ENCODE data around the gene KLHL15. TPM values are rescaled to one million over a fixed set of nuclear protein-coding genes. Genes with fewer than 3 reads are reported as not detected.
"Not testable (repeated sequence)": the region's sequence is repeated elsewhere in the genome, so short reads cannot be mapped to it uniquely, and the experiment has no call there.

KLHL15 gene
- total and polyA plus RNA-seq, 2 experiments from 2014 or later, result 3.4 to 8.2 TPM

- WGBS, 2 experiments (ENCODE audit: low coverage in 1 of 2, low lambda C conversion rate in 2 of 2, missing lambda C conversion rate in 2 of 2), result 100% methylated on average over 2 of the region's 2 CpGs
- H3K79me2 ChIP-seq (ENCODE audit: insufficient read depth), result 0 out of 2 replicates have a peak, but pooled peaks cover 3% of the 10 kb centered on the region
- no peaks in the 10 kb centered on the region for H4K20me1 ChIP-seq (ENCODE audit: insufficient read depth)
- no peak overlapping the region for H3K27ac ChIP-seq
- no peaks in the 10 kb centered on the region for H3K27me3 ChIP-seq (replicated peaks; ENCODE audit: insufficient read depth)
- H3K9me3 ChIP-seq (ENCODE audit: low read depth), result no peaks in the 10 kb centered on the region
- H3K4me3 ChIP-seq, result no peak overlapping the region
- H3K9me2 ChIP-seq (ENCODE audit: insufficient read depth), result no peaks in the 10 kb centered on the region
- H3F3A ChIP-seq (ENCODE audit: insufficient read depth), result no peaks in the 10 kb centered on the region
- H3K9ac ChIP-seq, result no peak overlapping the region
- DNase-seq, result no peak
- no peak for TF ChIP-seq EZH2 (IDR thresholded peaks at IDR 0.05; ENCODE audit: insufficient read depth, poor library complexity, severe bottlenecking)
- TF ChIP-seq EZH2phosphoT487 (IDR thresholded peaks at IDR 0.05; ENCODE audit: insufficient read depth, low read depth), result no peak
- in situ Hi-C loops (cut with MboI), result no loop called here
- H3K4me1 ChIP-seq (ENCODE audit: insufficient read depth), result no peaks in the 10 kb centered on the region
- no peak overlapping the region for H3K4me2 ChIP-seq (ENCODE audit: unreplicated experiment)
- no peak overlapping the region for H2AFZ ChIP-seq
- H3K36me3 ChIP-seq (ENCODE audit: low read depth), result 0 out of 2 replicates have a peak, but pooled peaks cover under 1% of the 10 kb centered on the region
Observed at GRCh38 chrX:23981711-23982110, 45.3 kb downstream of the KLHL15 start.

GRCh38 chrX:23981222-23981621, 45.8 kb downstream of the KLHL15 start:
- H3K36me3 ChIP-seq (ENCODE audit: low read depth), result no peaks in the 10 kb centered on the region
- H3K79me2 ChIP-seq (ENCODE audit: insufficient read depth), result 0 out of 2 replicates have a peak, but pooled peaks cover 3% of the 10 kb centered on the region
- no peaks in the 10 kb centered on the region for H3F3A ChIP-seq (ENCODE audit: insufficient read depth)
- no peak for DNase-seq
- H2AFZ ChIP-seq, result no peak overlapping the region
- H3K4me2 ChIP-seq (ENCODE audit: unreplicated experiment), result no peak overlapping the region
- in situ Hi-C loops (cut with MboI), result no loop called here
- no peaks in the 10 kb centered on the region for H4K20me1 ChIP-seq (ENCODE audit: insufficient read depth)
- H3K4me1 ChIP-seq (ENCODE audit: insufficient read depth), result no peaks in the 10 kb centered on the region
- H3K4me3 ChIP-seq, result no peak overlapping the region
- no peak overlapping the region for H3K27ac ChIP-seq
- H3K9ac ChIP-seq, result no peak overlapping the region
- H3K9me3 ChIP-seq (ENCODE audit: low read depth), result no peaks in the 10 kb centered on the region
- WGBS, 2 experiments (ENCODE audit: low coverage in 1 of 2, low lambda C conversion rate in 2 of 2, missing lambda C conversion rate in 2 of 2), result 98 to 100% methylated on average over 4 of the region's 4 CpGs
- H3K9me2 ChIP-seq (ENCODE audit: insufficient read depth), result no peaks in the 10 kb centered on the region
- TF ChIP-seq EZH2phosphoT487 (IDR thresholded peaks at IDR 0.05; ENCODE audit: insufficient read depth, low read depth) (no peak), EZH2 (IDR thresholded peaks at IDR 0.05; ENCODE audit: insufficient read depth, poor library complexity, severe bottlenecking) (no peak)
- H3K27me3 ChIP-seq (replicated peaks; ENCODE audit: insufficient read depth), result no peaks in the 10 kb centered on the region

DNA sequence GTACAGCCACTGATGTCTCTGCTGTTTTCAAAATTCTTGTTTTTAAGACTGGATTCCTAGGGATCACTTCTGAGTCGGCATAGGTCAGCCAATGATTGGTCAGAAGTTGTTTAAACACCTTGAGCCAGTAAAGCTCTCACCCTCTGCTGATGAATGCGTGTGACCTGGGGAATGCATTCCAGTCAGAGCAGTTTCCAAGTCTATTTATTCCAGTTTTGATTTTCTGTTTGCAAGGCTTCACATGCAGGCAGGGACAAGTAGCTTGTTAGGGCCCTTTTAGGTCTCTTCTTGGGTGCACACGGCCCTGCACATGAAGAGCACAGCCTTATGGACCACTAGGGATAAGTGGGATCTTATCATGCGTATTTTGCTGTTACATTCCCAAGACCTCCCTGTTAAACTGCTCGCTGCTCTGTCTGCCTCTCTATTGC, 47.0 kb downstream of the KLHL15 start:
- WGBS, 2 experiments (ENCODE audit: low coverage in 1 of 2, low lambda C conversion rate in 2 of 2, missing lambda C conversion rate in 2 of 2), result 53 to 63% methylated on average over 4 to 5 of the region's 5 CpGs
- H3K9ac ChIP-seq, result no peak overlapping the region
- no peak overlapping the region for H3K27ac ChIP-seq
- H3K4me3 ChIP-seq, result no peak overlapping the region
- H3F3A ChIP-seq (ENCODE audit: insufficient read depth), result no peaks in the 10 kb centered on the region
- TF ChIP-seq EZH2 (IDR thresholded peaks at IDR 0.05; ENCODE audit: insufficient read depth, poor library complexity, severe bottlenecking), result no peak
- no peak for TF ChIP-seq EZH2phosphoT487 (IDR thresholded peaks at IDR 0.05; ENCODE audit: insufficient read depth, low read depth)
- no peak overlapping the region for H2AFZ ChIP-seq
- no peak overlapping the region for H3K4me2 ChIP-seq (ENCODE audit: unreplicated experiment)
- H3K9me3 ChIP-seq (ENCODE audit: low read depth), result no peaks in the 10 kb centered on the region
- no peak for DNase-seq
- no peaks in the 10 kb centered on the region for H4K20me1 ChIP-seq (ENCODE audit: insufficient read depth)
- no peaks in the 10 kb centered on the region for H3K4me1 ChIP-seq (ENCODE audit: insufficient read depth)
- no peaks in the 10 kb centered on the region for H3K36me3 ChIP-seq (ENCODE audit: low read depth)
- H3K27me3 ChIP-seq (replicated peaks; ENCODE audit: insufficient read depth), result no peaks in the 10 kb centered on the region
- in situ Hi-C loops (cut with MboI), result no loop called here
- H3K9me2 ChIP-seq (ENCODE audit: insufficient read depth), result no peaks in the 10 kb centered on the region
- H3K79me2 ChIP-seq (ENCODE audit: insufficient read depth), result no peaks in the 10 kb centered on the region

- Histone ChIP-seq H3K27me3 (replicated peaks; ENCODE audit: insufficient read depth) (no peaks in the 10 kb centered on the region), H2AFZ (no peak overlapping the region), H3K4me1 (ENCODE audit: insufficient read depth) (no peaks in the 10 kb centered on the region), H4K20me1 (ENCODE audit: insufficient read depth) (no peaks in the 10 kb centered on the region), H3F3A (ENCODE audit: insufficient read depth) (no peaks in the 10 kb centered on the region), H3K9me2 (ENCODE audit: insufficient read depth) (no peaks in the 10 kb centered on the region), H3K9ac (no peak overlapping the region), H3K9me3 (ENCODE audit: low read depth) (no peaks in the 10 kb centered on the region), H3K36me3 (ENCODE audit: low read depth) (no peaks in the 10 kb centered on the region), H3K27ac (no peak overlapping the region), H3K79me2 (ENCODE audit: insufficient read depth) (no peaks in the 10 kb centered on the region), H3K4me2 (ENCODE audit: unreplicated experiment) (no peak overlapping the region), H3K4me3 (no peak overlapping the region)
- no peak for TF ChIP-seq EZH2phosphoT487 (IDR thresholded peaks at IDR 0.05; ENCODE audit: insufficient read depth, low read depth)
- TF ChIP-seq EZH2 (IDR thresholded peaks at IDR 0.05; ENCODE audit: insufficient read depth, poor library complexity, severe bottlenecking), result no peak
- 67 to 68% methylated on average over 4 of the region's 4 CpGs for whole genome bisulfite sequencing, 2 experiments (ENCODE audit: low coverage in 1 of 2, low lambda C conversion rate in 2 of 2, missing lambda C conversion rate in 2 of 2)
- in situ Hi-C loops (cut with MboI), result no loop called here
- DNase-seq, result no peak
Observed at GRCh38 chrX:23978491-23978890, 48.5 kb downstream of the KLHL15 start.

DNA sequence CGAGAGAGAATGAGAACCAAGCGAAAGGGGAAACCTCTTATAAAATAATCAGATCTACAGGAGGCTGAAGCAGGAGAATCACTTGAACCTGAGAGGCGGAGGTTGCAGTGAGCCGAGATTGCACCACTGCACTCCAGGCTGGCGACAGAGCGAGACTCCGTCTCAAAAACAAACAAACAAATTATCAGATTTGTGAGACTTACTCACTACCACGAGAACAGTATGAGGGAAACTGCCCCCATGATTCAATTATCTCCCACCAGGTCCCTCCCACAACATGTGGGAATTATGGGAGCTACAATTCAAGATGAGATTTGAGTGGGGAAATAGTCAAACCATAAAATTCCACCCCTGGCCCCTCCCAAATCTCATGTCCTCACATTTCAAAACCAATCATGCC, 61.4 kb downstream of the KLHL15 start:
- H3K36me3 ChIP-seq (ENCODE audit: low read depth); H3K79me2 ChIP-seq (ENCODE audit: insufficient read depth); H3K4me2 ChIP-seq (ENCODE audit: unreplicated experiment); H2AFZ ChIP-seq; DNase-seq; H3K27ac ChIP-seq; H3K9me2 ChIP-seq (ENCODE audit: insufficient read depth); H3K9ac ChIP-seq; H3K27me3 ChIP-seq (replicated peaks; ENCODE audit: insufficient read depth); H3K4me1 ChIP-seq (ENCODE audit: insufficient read depth); H3K9me3 ChIP-seq (ENCODE audit: low read depth); H3K4me3 ChIP-seq; H3F3A ChIP-seq (ENCODE audit: insufficient read depth); H4K20me1 ChIP-seq (ENCODE audit: insufficient read depth); in situ Hi-C loops (cut with MboI): not testable (repeated sequence)
- WGBS, 2 experiments (ENCODE audit: low coverage in 1 of 2, low lambda C conversion rate in 2 of 2, missing lambda C conversion rate in 2 of 2), result 89 to 94% methylated on average over 6 to 8 of the region's 8 CpGs
